SK-N-MC (cell line): ENCODE measurements around the gene ABL2.

Experiments
- EZH2 ChIP-seq: fragments of 200-600 bp; sonication (generic); IDR thresholded peaks from one replicate; pipeline ENCODE4 v1.6.1; 2017; ENCODE audit warnings: antibody characterized with exemption
- FOXP2 ChIP-seq: optimal IDR thresholded peaks from 2 replicates; pipeline ENCODE3; 2011; ENCODE audit warnings: mild to moderate bottlenecking, moderate library complexity; ENCODE audit not compliant: insufficient read depth; ENCODE audit errors: extremely low read length, control extremely low read depth
- POLR2AphosphoS5 ChIP-seq: IDR thresholded peaks from 2 replicates; pipeline ENCODE4 v1.6.1; 2012; ENCODE audit warnings: mild to moderate bottlenecking, low read depth, low read length, borderline replicate concordance

- TF ChIP-seq EZH2 = no peak
- TF ChIP-seq POLR2AphosphoS5 = no peak
- no peak for TF ChIP-seq FOXP2
Observed at GRCh38 chr1:179156708-179157107, 72.8 kb downstream of the ABL2 start.
